HepG2 (cell line): ENCODE measurements around the gene VWA7. TPM values are rescaled to one million over a fixed set of nuclear protein-coding genes. Genes with fewer than 3 reads are reported as not detected.

ENCODE experiments used
- ADNP ChIP-seq: sonication (generic); formaldehyde crosslinking; IDR thresholded peaks from 2 replicates; pipeline ENCODE4 v1.4.0; 2020; ENCODE audit warnings: missing genetic modification reagents
- HOXA7 ChIP-seq: sonication (generic); formaldehyde crosslinking; IDR thresholded peaks from 2 replicates; pipeline ENCODE4 v1.8.1; 2022; ENCODE audit warnings: mild to moderate bottlenecking, missing genetic modification reagents, moderate library complexity
- KLF11 ChIP-seq: IDR thresholded peaks from 2 replicates; pipeline ENCODE4 v1.6.1; 2016; ENCODE audit warnings: missing compliant biosample characterization
- MIER3 ChIP-seq: IDR thresholded peaks from 2 replicates; pipeline ENCODE4 v1.6.1; 2016; ENCODE audit warnings: missing compliant biosample characterization, borderline replicate concordance
- SALL1 ChIP-seq: sonication (generic); formaldehyde crosslinking; IDR thresholded peaks from 2 replicates; pipeline ENCODE4 v1.8.0; 2022; ENCODE audit warnings: mild to moderate bottlenecking, missing genetic modification reagents
- THYN1 ChIP-seq: sonication (generic); formaldehyde crosslinking; IDR thresholded peaks from 2 replicates; pipeline ENCODE4 v1.8.1; 2023; ENCODE audit warnings: low read depth, mild to moderate bottlenecking, moderate library complexity, missing genetic modification reagents, borderline replicate concordance
- ZBTB38 ChIP-seq: sonication (generic); formaldehyde crosslinking; IDR thresholded peaks from 2 replicates; pipeline ENCODE4 v1.5.1; 2020; ENCODE audit warnings: mild to moderate bottlenecking, missing genetic modification reagents
- ZNF124 ChIP-seq: sonication (generic); formaldehyde crosslinking; IDR thresholded peaks from 2 replicates; pipeline ENCODE4 v1.4.0; 2020; ENCODE audit warnings: missing genetic modification reagents
- ZNF138 ChIP-seq: sonication (generic); formaldehyde crosslinking; IDR thresholded peaks from 2 replicates; pipeline ENCODE4 v1.5.0; 2020; ENCODE audit warnings: mild to moderate bottlenecking, low read depth, missing genetic modification reagents
- ZNF337 ChIP-seq: sonication (generic); formaldehyde crosslinking; IDR thresholded peaks from 2 replicates; pipeline ENCODE4 v1.5.1; 2020; ENCODE audit warnings: missing genetic modification reagents, low read depth, mild to moderate bottlenecking, borderline replicate concordance
- ZNF383 ChIP-seq: sonication (generic); formaldehyde crosslinking; IDR thresholded peaks from 2 replicates; pipeline ENCODE4 v1.4.0; 2020; ENCODE audit warnings: missing genetic modification reagents, mild to moderate bottlenecking, borderline replicate concordance
- ZNF629 ChIP-seq: sonication (generic); formaldehyde crosslinking; conservative IDR thresholded peaks from 2 replicates; pipeline ENCODE4 v1.5.0; 2020; ENCODE audit warnings: missing genetic modification reagents
- polyA plus RNA-seq, 8 experiments: library from polyadenylated mRNA; depleted of rRNA in 3 of 8; stranded (reverse) in 7 of 8; unstranded in 1 of 8; fragments of >200 nt; fragmentation: Illumina TruSeq in 4 of 8; extraction: Trizol in 4 of 8; gene quantifications; 2 replicates each; pipeline versions ENCODE4 v1.2.1 to v1.2.3, GENCODE V29; 2011 to 2016; ENCODE audit warnings: low read depth in 4 of 8, missing spikeins in 1 of 8, mixed read lengths in 1 of 8; ENCODE audit not compliant: insufficient read depth in 1 of 8
- total RNA-seq, 5 experiments: library from RNA; depleted of rRNA; stranded (reverse); fragments of >200 nt; fragmentation: Illumina TruSeq; extraction: Trizol; gene quantifications; 2 replicates each; pipeline ENCODE4 v1.2.3, GENCODE V29; 2016; ENCODE audit warnings: low read depth in 1 of 5
- TF ChIP-seq, protein P1 (sequence below): sonication (generic); formaldehyde crosslinking; IDR thresholded peaks from 2 replicates; pipeline ENCODE4 v1.5.1; 2020; ENCODE audit warnings: mild to moderate bottlenecking, missing genetic modification reagents, borderline replicate concordance
- TF ChIP-seq, protein P2 (sequence below): sonication (generic); formaldehyde crosslinking; IDR thresholded peaks from 2 replicates; pipeline ENCODE4 v1.9.0; 2022; ENCODE audit warnings: low read depth, missing genetic modification reagents
- TF ChIP-seq, protein P3 (sequence below): sonication (generic); formaldehyde crosslinking; IDR thresholded peaks from 2 replicates; pipeline ENCODE4 v1.5.0; 2020; ENCODE audit warnings: missing genetic modification reagents

Gene VWA7
- total and polyA plus RNA-seq, 2 of the 13 experiments (the other 11 are each of a cell fraction or from before 2014, with no cell fraction given) = 0.86 to 3.3 TPM

DNA sequence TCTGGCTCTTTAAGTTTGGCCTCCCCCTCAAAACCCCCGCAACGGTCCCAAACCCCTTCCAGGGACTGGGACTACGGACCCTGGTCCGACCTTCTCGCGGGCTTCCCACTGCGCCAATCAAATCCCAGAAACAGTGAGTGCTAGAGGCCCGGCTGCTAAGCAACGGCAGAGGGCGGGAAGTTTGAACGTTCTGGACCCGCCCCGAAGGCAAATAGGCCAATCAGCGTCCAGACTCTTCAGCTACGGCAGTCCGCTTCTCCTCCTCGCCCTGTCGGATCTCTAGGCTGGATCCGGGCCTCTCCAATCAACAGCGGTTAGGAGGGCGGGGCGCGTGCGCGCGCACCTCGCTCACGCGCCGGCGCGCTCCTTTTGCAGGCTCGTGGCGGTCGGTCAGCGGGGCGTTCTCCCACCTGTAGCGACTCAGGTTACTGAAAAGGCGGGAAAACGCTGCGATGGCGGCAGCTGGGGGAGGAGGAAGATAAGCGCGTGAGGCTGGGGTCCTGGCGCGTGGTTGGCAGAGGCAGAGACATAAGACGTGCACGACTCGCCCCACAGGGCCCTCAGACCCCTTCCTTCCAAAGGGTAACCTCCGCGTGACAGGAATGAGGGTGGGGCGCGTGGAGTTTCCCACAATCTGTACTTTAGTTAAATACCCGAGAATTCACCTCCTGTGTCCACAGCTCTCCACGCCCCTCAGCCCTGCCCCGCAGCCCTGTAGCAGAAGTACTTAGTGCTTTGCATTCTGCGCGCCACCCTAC is 37.3 kb downstream of the VWA7 start, which contains the start of gene MSH5 (continued):
- TF ChIP-seq, protein P1, sequence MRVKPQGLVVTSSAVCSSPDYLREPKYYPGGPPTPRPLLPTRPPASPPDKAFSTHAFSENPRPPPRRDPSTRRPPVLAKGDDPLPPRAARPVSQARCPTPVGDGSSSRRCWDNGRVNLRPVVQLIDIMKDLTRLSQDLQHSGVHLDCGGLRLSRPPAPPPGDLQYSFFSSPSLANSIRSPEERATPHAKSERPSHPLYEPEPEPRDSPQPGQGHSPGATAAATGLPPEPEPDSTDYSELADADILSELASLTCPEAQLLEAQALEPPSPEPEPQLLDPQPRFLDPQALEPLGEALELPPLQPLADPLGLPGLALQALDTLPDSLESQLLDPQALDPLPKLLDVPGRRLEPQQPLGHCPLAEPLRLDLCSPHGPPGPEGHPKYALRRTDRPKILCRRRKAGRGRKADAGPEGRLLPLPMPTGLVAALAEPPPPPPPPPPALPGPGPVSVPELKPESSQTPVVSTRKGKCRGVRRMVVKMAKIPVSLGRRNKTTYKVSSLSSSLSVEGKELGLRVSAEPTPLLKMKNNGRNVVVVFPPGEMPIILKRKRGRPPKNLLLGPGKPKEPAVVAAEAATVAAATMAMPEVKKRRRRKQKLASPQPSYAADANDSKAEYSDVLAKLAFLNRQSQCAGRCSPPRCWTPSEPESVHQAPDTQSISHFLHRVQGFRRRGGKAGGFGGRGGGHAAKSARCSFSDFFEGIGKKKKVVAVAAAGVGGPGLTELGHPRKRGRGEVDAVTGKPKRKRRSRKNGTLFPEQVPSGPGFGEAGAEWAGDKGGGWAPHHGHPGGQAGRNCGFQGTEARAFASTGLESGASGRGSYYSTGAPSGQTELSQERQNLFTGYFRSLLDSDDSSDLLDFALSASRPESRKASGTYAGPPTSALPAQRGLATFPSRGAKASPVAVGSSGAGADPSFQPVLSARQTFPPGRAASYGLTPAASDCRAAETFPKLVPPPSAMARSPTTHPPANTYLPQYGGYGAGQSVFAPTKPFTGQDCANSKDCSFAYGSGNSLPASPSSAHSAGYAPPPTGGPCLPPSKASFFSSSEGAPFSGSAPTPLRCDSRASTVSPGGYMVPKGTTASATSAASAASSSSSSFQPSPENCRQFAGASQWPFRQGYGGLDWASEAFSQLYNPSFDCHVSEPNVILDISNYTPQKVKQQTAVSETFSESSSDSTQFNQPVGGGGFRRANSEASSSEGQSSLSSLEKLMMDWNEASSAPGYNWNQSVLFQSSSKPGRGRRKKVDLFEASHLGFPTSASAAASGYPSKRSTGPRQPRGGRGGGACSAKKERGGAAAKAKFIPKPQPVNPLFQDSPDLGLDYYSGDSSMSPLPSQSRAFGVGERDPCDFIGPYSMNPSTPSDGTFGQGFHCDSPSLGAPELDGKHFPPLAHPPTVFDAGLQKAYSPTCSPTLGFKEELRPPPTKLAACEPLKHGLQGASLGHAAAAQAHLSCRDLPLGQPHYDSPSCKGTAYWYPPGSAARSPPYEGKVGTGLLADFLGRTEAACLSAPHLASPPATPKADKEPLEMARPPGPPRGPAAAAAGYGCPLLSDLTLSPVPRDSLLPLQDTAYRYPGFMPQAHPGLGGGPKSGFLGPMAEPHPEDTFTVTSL (CRISPR knock-in tag) = peak; percentile 68; the same call in 1 of the 2 replicates
- peak; percentile 96; the same call in 1 of the 2 replicates for TF ChIP-seq HOXA7 (CRISPR knock-in tag)
- TF ChIP-seq ZNF383 (CRISPR knock-in tag) = no peak
- no peak; the same call in 1 of the 2 replicates for TF ChIP-seq ZNF629 (CRISPR knock-in tag)
- no peak; the same call in 1 of the 2 replicates for TF ChIP-seq MIER3 (CRISPR knock-in tag)
- TF ChIP-seq ADNP = no peak
- peak; percentile 76; the same call in 1 of the 2 replicates for TF ChIP-seq ZNF138 (CRISPR knock-in tag)
- peak; percentile 97 for TF ChIP-seq ZNF124 (CRISPR knock-in tag)
- TF ChIP-seq, protein P2, sequence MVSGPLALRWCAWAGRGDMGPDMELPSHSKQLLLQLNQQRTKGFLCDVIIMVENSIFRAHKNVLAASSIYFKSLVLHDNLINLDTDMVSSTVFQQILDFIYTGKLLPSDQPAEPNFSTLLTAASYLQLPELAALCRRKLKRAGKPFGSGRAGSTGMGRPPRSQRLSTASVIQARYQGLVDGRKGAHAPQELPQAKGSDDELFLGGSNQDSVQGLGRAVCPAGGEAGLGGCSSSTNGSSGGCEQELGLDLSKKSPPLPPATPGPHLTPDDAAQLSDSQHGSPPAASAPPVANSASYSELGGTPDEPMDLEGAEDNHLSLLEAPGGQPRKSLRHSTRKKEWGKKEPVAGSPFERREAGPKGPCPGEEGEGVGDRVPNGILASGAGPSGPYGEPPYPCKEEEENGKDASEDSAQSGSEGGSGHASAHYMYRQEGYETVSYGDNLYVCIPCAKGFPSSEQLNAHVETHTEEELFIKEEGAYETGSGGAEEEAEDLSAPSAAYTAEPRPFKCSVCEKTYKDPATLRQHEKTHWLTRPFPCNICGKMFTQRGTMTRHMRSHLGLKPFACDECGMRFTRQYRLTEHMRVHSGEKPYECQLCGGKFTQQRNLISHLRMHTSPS (CRISPR knock-in tag) = peak; percentile 58
- TF ChIP-seq THYN1 (CRISPR knock-in tag) = peak; percentile 24; the same call in 1 of the 2 replicates
- peak; percentile 95 for TF ChIP-seq ZNF337 (CRISPR knock-in tag)
- TF ChIP-seq KLF11 (CRISPR knock-in tag) = peak; percentile 70; the same call in 1 of the 2 replicates
- TF ChIP-seq SALL1 (CRISPR knock-in tag) = peak; percentile 97
- TF ChIP-seq ZBTB38 (CRISPR knock-in tag) = peak; percentile 97
- TF ChIP-seq, protein P3, sequence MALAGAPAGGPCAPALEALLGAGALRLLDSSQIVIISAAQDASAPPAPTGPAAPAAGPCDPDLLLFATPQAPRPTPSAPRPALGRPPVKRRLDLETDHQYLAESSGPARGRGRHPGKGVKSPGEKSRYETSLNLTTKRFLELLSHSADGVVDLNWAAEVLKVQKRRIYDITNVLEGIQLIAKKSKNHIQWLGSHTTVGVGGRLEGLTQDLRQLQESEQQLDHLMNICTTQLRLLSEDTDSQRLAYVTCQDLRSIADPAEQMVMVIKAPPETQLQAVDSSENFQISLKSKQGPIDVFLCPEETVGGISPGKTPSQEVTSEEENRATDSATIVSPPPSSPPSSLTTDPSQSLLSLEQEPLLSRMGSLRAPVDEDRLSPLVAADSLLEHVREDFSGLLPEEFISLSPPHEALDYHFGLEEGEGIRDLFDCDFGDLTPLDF (CRISPR knock-in tag) = peak; percentile 100
